ENCODE measurements around the gene S100Z.

DNA sequence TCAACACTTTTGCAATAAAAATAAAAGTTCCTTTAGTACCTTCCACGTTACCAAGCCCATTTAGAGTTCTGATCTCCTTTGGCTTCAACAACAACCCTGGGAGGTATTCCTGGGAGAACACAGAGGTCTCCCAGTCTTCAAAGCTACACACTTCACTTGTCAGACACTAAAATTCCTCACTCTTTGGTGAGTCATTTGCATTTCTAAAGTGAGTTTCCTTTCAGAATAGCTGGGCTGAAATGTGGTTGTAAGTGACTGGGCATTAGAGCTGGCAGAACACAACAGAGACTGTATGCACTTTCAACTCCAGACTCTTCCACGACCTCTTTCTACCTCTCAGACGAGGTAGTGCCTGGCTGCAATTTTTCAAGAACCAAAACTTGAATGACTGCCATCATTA lies 42.5 kb upstream of the S100Z start:
- TF ChIP-seq POLR2AphosphoS5 (IDR thresholded peaks at IDR 0.05) = no peak
- TF ChIP-seq, protein P1, sequence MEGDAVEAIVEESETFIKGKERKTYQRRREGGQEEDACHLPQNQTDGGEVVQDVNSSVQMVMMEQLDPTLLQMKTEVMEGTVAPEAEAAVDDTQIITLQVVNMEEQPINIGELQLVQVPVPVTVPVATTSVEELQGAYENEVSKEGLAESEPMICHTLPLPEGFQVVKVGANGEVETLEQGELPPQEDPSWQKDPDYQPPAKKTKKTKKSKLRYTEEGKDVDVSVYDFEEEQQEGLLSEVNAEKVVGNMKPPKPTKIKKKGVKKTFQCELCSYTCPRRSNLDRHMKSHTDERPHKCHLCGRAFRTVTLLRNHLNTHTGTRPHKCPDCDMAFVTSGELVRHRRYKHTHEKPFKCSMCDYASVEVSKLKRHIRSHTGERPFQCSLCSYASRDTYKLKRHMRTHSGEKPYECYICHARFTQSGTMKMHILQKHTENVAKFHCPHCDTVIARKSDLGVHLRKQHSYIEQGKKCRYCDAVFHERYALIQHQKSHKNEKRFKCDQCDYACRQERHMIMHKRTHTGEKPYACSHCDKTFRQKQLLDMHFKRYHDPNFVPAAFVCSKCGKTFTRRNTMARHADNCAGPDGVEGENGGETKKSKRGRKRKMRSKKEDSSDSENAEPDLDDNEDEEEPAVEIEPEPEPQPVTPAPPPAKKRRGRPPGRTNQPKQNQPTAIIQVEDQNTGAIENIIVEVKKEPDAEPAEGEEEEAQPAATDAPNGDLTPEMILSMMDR (IDR thresholded peaks at IDR 0.05) = no peak

Measured in stomach (tissue), 4 donors.